Motor neuron (in vitro differentiated cells): Measurements from ENCODE around the gene TRPM2. TPM values are rescaled to one million over a fixed set of nuclear protein-coding genes. Genes with fewer than 3 reads are reported as not detected.
A peak's percentile ranks its signal among the peaks of the same experiment; 100 is the strongest.
"Not testable (repeated sequence)": the region's sequence is repeated elsewhere in the genome, so short reads cannot be mapped to it uniquely, and the experiment has no call there.

Source experiments
- ATAC-seq, 8 experiments: fragments of 200-7000 bp; cut with Tn5 transposase; replicated peaks in 6 of 8; 2 replicates each; pipeline ENCODE4 v1.8.0; 2021; ENCODE audit warnings: mild to moderate bottlenecking in 8 of 8, moderate library complexity in 8 of 8
- H3K27ac ChIP-seq, 2 donors: fragments of 250-450 bp; sonication (Bioruptor Pico); 2 replicates each; pipeline ENCODE4 v1.9.0; 2021; ENCODE audit warnings: antibody characterized with exemption in 2 of 2, mild to moderate bottlenecking in 2 of 2, moderate library complexity in 1 of 2
- H3K4me1 ChIP-seq, 2 donors: fragments of 250-450 bp; sonication (Bioruptor Pico); replicated peaks in 1 of 2; 2 replicates each; pipeline ENCODE4 v1.6.1; 2021; ENCODE audit warnings: antibody characterized with exemption in 2 of 2, mild to moderate bottlenecking in 2 of 2, moderate library complexity in 1 of 2
- H3K4me3 ChIP-seq, 5 donors: fragments of 250-450 bp; sonication (Bioruptor Pico); 2 replicates each; pipeline ENCODE4 v1.9.0; 2021; ENCODE audit warnings: antibody characterized with exemption in 5 of 5, mild to moderate bottlenecking in 5 of 5, moderate library complexity in 4 of 5
- WGBS, 10 experiments: fragments of 450-650 bp; shearing (Covaris generic); methylation state at CpG; one replicate each; pipeline ENCODE4 v1.0.0; 2022; 5-methylcytosine and 5-hydroxymethylcytosine counted together
- in situ Hi-C, 9 experiments: fragments of 400-800 bp; cut with MboI; loops; one replicate each; pipeline ENCODE4 v1.15.0; 2021; ENCODE audit warnings: low sequenced_read_pairs in 9 of 9, low pct_unique_long_range_greater_than_20kb in 2 of 9; ENCODE audit not compliant: unreplicated experiment in 9 of 9
- total RNA-seq, 8 experiments: library from RNA; unstranded; fragments of 300-600 nt; gene quantifications; 2 replicates each; pipeline versions ENCODE4 v1.2.3 to v1.2.4, GENCODE V29; 2022

Gene TRPM2
- total RNA-seq, 8 experiments from 2014 or later = 0.05 to 0.35 (median 0.15) TPM

GRCh38 chr21:44466996-44467858 is 113.8 kb downstream of the TRPM2 start:
- WGBS, 10 experiments = 20 to 100% (median 85%) methylated on average over 1 to 9 of the region's 36 CpGs; no CpG with 5 or more reads in 2 of the 10 experiments
- Histone ChIP-seq H3K4me1 (no peaks in the 10 kb centered on the region), H3K4me3 (no peak overlapping the region), H3K27ac (no peak overlapping the region)
- ATAC-seq = peak in 1 of 8 experiments; percentile 16
- in situ Hi-C loops = no loop called here

DNA sequence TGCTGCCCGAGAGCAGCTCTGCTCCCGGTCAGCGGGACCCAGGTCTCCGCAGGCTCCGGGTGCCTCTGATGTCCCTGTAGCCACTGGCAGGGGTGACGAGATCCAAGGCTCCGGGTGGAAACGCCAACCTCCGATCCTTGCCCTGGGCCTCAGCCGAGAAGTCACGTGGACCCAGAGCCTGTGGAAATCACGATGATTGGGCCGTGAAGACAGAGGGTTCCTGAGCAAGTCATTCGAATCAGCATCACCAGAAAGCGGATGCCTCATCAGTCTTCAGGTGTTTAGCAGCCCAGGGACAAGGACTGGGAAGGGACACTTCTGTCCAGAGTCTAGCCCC is 114.4 kb downstream of the TRPM2 start:
- in situ Hi-C loops = no loop called here
- no peak overlapping the region for H3K4me3 ChIP-seq
- no peak overlapping the region for H3K27ac ChIP-seq
- H3K4me1 ChIP-seq = no peaks in the 10 kb centered on the region
- 60 to 100% (median 78%) methylated on average over 1 to 7 of the region's 15 CpGs; no CpG with 5 or more reads in 6 of the 10 experiments for whole genome bisulfite sequencing, 10 experiments
- no peak for ATAC-seq

- no peak overlapping the region for H3K27ac ChIP-seq
- H3K4me1 ChIP-seq = no peaks in the 10 kb centered on the region
- H3K4me3 ChIP-seq = no peak overlapping the region
- no peak for ATAC-seq
- in situ Hi-C loops = loop anchor here in 1 of 9 experiments (10.0 kb wide), 1 partner anchor 117 kb away; the partner anchor contains the start of gene TRPM2
Measured at GRCh38 chr21:44471341-44471740, 117.9 kb downstream of the TRPM2 start.

- ATAC-seq = peak in 1 of 8 experiments; percentile 63
- H3K27ac ChIP-seq = no peak overlapping the region
- no peaks in the 10 kb centered on the region for H3K4me1 ChIP-seq
- no peak overlapping the region for H3K4me3 ChIP-seq
- in situ Hi-C loops = loop anchor here in 1 of 9 experiments (10.0 kb wide), 1 partner anchor 117 kb away; the partner anchor contains the start of gene TRPM2
- WGBS, 10 experiments = 3 to 100% (median 76%) methylated on average over 1 to 6 of the region's 6 CpGs; no CpG with 5 or more reads in 2 of the 10 experiments
Measured at GRCh38 chr21:44471996-44472395, 118.6 kb downstream of the TRPM2 start.

- ATAC-seq = no peak
- 27 to 100% (median 83%) methylated on average over 1 to 13 of the region's 19 CpGs; no CpG with 5 or more reads in 1 of the 10 experiments for WGBS, 10 experiments
- Histone ChIP-seq H3K4me3 (no peak overlapping the region), H3K4me1 (no peaks in the 10 kb centered on the region), H3K27ac (no peak overlapping the region)
- in situ Hi-C loops = loop anchor here in 1 of 9 experiments (10.0 kb wide), 1 partner anchor 119 kb away; the partner anchor contains the start of gene TRPM2
Measured at GRCh38 chr21:44473915-44474555, 120.6 kb downstream of the TRPM2 start.

GRCh38 chr21:44475266-44475845 is 121.9 kb downstream of the TRPM2 start:
- no peak overlapping the region for H3K4me3 ChIP-seq
- H3K27ac ChIP-seq = no peak overlapping the region
- no peaks in the 10 kb centered on the region for H3K4me1 ChIP-seq
- in situ Hi-C loops = loop anchor here in 2 of 9 experiments (10.0 to 25.0 kb wide), 2 partner anchors 121 to 312 kb away; partner anchors contain the start of gene TRPM2 (in 1 of the 2)
- 30 to 100% (median 73%) methylated on average over 1 to 12 of the region's 17 CpGs for WGBS, 10 experiments
- ATAC-seq = no peak

DNA sequence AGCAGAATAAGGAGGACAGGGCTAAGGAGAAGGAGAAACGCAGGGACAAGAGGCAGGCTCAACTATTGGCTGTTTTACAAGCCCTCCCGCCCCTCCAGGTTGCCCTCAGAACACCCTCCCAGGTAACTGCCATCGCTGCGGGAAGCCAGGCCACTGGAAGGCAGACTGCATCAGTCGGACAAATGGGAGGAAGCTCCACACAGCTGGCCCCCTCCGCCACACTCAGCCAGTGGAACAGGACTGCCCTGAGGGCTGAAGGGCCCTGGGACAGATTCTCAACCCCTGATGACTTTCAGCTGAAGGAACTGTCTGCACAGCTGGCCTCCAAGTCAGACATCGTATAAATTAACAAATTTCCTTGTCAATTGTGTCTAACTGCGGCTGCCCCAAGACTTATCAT is 123.7 kb downstream of the TRPM2 start:
- Histone ChIP-seq H3K27ac (no peak overlapping the region), H3K4me1 (no peaks in the 10 kb centered on the region), H3K4me3 (no peak overlapping the region)
- in situ Hi-C loops = loop anchor here in 2 of 9 experiments (10.0 to 25.0 kb wide), 2 partner anchors 122 to 310 kb away; partner anchors contain the start of gene TRPM2 (in 1 of the 2)
- ATAC-seq = no peak
- 21 to 92% (median 74%) methylated on average over 1 to 5 of the region's 8 CpGs; no CpG with 5 or more reads in 1 of the 10 experiments for whole genome bisulfite sequencing, 10 experiments

GRCh38 chr21:44477712-44478111 is 124.3 kb downstream of the TRPM2 start:
- WGBS, 10 experiments = 0 to 66% (median 31%) methylated on average over 1 to 6 of the region's 7 CpGs; no CpG with 5 or more reads in 5 of the 10 experiments
- no peak overlapping the region for H3K4me3 ChIP-seq
- in situ Hi-C loops = loop anchor here in 2 of 9 experiments (10.0 to 25.0 kb wide), 2 partner anchors 123 to 310 kb away; partner anchors contain the start of gene TRPM2 (in 1 of the 2)
- no peaks in the 10 kb centered on the region for H3K4me1 ChIP-seq
- ATAC-seq = no peak
- H3K27ac ChIP-seq = no peak overlapping the region

DNA sequence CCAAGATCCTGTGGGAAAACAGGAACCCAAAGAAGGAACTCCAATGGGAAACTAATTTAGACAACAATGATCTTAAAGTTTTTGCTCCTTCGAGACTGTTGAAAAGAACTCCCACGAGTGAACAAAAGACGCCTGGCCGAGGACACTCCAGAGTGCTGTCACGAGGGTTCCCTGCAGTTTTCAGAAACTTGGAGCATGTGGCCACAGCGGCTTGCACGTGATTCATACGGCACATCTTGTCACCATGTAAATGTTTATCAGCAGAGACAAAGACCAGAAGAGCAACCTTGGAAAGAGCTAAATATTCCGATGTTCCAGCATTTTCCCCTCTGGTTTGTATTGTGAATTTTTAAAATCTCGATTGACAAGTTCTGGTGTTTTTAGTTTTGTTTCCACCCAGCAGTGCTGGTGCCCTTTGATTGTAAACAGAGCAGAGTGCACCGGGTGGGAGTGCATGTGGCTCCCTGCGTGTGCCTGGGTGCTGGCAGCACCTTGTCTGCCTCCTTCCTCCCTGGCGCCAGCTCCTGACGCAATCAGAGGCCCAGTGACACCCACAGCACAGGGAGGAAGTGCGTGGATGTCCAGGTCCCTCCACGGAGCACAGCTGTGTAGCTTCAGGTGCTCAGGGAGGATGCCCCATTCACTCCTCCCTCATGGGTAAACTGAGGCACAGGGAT is 124.8 kb downstream of the TRPM2 start:
- Histone ChIP-seq H3K4me1 (no peaks in the 10 kb centered on the region), H3K27ac (no peak overlapping the region), H3K4me3 (no peak overlapping the region)
- in situ Hi-C loops = loop anchor here in 2 of 9 experiments (10.0 to 25.0 kb wide), 2 partner anchors 123 to 309 kb away; partner anchors contain the start of gene TRPM2 (in 1 of the 2)
- 61 to 81% (median 73%) methylated on average over 2 to 12 of the region's 16 CpGs; no CpG with 5 or more reads in 1 of the 10 experiments for WGBS, 10 experiments
- no peak for ATAC-seq

DNA sequence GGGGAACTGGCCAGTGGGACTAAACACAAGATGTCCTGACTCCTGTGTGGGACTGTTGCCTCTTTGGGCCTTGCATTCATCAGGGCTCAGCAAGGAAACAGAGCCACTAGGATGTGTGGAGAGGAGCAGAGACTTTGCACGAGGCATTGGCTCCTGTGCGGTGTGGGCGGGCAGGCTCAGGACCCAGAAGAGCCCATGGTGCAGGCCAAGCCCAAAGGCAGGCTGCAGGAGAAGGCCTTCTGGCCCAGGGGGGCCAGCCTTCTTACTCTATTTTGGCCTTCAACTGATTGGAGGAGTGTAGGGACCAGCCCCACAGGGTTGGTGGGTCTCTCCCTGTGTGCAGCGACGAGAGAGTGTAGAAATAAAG is 125.4 kb downstream of the TRPM2 start:
- 34 to 100% (median 96%) methylated on average over 1 to 5 of the region's 5 CpGs; no CpG with 5 or more reads in 6 of the 10 experiments for WGBS, 10 experiments
- no peaks in the 10 kb centered on the region for H3K4me1 ChIP-seq
- no peak overlapping the region for H3K27ac ChIP-seq
- ATAC-seq = no peak
- in situ Hi-C loops = loop anchor here in 2 of 9 experiments (10.0 to 25.0 kb wide), 2 partner anchors 124 to 309 kb away; partner anchors contain the start of gene TRPM2 (in 1 of the 2)
- no peak overlapping the region for H3K4me3 ChIP-seq

DNA sequence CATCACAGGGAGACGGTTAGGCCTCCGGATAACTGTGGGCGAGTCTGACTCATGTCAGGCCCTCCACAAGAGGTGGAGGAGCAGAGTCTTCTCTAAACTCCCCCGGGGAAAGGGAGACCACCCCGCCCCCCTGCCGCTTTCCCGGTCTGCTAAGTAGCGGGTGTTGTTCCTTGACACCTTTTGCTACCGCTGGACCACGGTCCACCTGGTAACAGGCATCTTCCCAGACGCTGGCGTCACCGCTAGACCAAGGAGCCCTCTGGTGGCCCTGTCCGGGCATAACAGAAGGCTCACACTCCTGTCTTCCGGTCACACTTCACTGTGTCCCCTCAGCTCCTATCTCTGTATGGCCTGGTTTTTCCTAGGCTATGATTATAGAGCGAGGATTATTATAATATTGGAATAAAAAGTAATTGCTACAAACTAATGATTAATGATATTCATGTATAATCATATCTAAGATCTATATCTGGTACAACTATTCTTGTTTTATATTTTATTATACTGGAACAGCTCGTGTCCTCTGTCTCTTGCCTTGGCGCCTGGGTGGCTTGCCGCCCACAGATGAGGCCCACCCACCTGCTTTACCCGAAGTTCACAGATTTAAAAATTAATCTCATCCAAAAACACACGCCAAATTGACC is 126.3 kb downstream of the TRPM2 start:
- H3K27ac ChIP-seq, H3K4me3 ChIP-seq, H3K4me1 ChIP-seq, ATAC-seq: not testable (repeated sequence)
- 0 to 73% (median 42%) methylated on average over 1 to 4 of the region's 21 CpGs; no CpG with 5 or more reads in 4 of the 10 experiments for WGBS, 10 experiments
- in situ Hi-C loops = loop anchor here in 2 of 9 experiments (10.0 to 25.0 kb wide), 2 partner anchors 125 to 308 kb away; partner anchors contain the start of gene TRPM2 (in 1 of the 2)
